SU-DHL-6 (cell line): Measurements from ENCODE around the gene PCYOX1L.

Source experiments
- H2AFZ ChIP-seq: fragments of 200-600 bp; sonication (generic); 2 replicates; pipeline ENCODE4 v1.6.1; 2014; ENCODE audit warnings: low read depth, mild to moderate bottlenecking, moderate library complexity, mixed read lengths, antibody characterized with exemption, low read length; ENCODE audit not compliant: severe bottlenecking
- H3F3A ChIP-seq: fragments of 200-600 bp; shearing (Covaris generic); 2 replicates; pipeline ENCODE4 v1.6.0; 2016; ENCODE audit warnings: antibody characterized with exemption, mild to moderate bottlenecking; ENCODE audit not compliant: insufficient read depth
- H3K27ac ChIP-seq: fragments of 200-600 bp; sonication (generic); 2 replicates; pipeline ENCODE4 v1.5.1; 2016; ENCODE audit warnings: low read depth, mild to moderate bottlenecking, low read length, moderate library complexity, mixed read lengths
- H3K27me3 ChIP-seq: fragments of 200-600 bp; sonication (generic), shearing (Covaris generic); 2 replicates; pipeline ENCODE4 v1.6.0; 2014; ENCODE audit warnings: mild to moderate bottlenecking, low read length
- H3K36me3 ChIP-seq: fragments of 200-600 bp; sonication (generic); 2 replicates; pipeline ENCODE4 v1.6.1; 2014; ENCODE audit warnings: mild to moderate bottlenecking, low read length, mixed read lengths
- H3K4me2 ChIP-seq: fragments of 300-600, 200-600 bp; shearing (Covaris generic), sonication (generic); 2 replicates; pipeline ENCODE4 v1.6.0; 2014; ENCODE audit warnings: low read length, low read depth, mild to moderate bottlenecking; ENCODE audit not compliant: poor library complexity, severe bottlenecking
- H3K4me3 ChIP-seq: fragments of 200-600 bp; sonication (generic); 2 replicates; pipeline ENCODE4 v1.5.1; 2014; ENCODE audit warnings: antibody characterized with exemption, low read length, mild to moderate bottlenecking, mixed read lengths; ENCODE audit not compliant: insufficient read depth, poor library complexity, severe bottlenecking
- H3K79me2 ChIP-seq: fragments of 200-600 bp; sonication (generic); 2 replicates; pipeline ENCODE4 v1.6.1; 2014; ENCODE audit warnings: mild to moderate bottlenecking, low read length, moderate library complexity; ENCODE audit not compliant: insufficient read depth
- H3K9ac ChIP-seq: fragments of 200-600 bp; sonication (generic); 2 replicates; pipeline ENCODE4 v1.7.0; 2014; ENCODE audit warnings: mild to moderate bottlenecking, low read length
- H3K9me2 ChIP-seq: fragments of 200-600 bp; sonication (generic); replicated peaks from 2 replicates; pipeline ENCODE4 v1.6.1; 2014; ENCODE audit warnings: low read length; ENCODE audit not compliant: insufficient read depth
- H3K9me3 ChIP-seq: fragments of 200-600 bp; sonication (generic); 2 replicates; pipeline ENCODE4 v1.6.1; 2014; ENCODE audit warnings: low read length, mixed read lengths; ENCODE audit not compliant: insufficient read depth
- H4K20me1 ChIP-seq: fragments of 200-600 bp; sonication (generic); 2 replicates; pipeline ENCODE4 v1.6.1; 2014; ENCODE audit warnings: low read depth, mild to moderate bottlenecking, antibody characterized with exemption, low read length, moderate library complexity, mixed read lengths
- CTCF ChIP-seq: fragments of 200-600 bp; sonication (generic); IDR thresholded peaks from one replicate; pipeline ENCODE4 v1.5.1; 2017; ENCODE audit warnings: antibody characterized with exemption, mild to moderate bottlenecking, low read length, moderate library complexity; ENCODE audit not compliant: insufficient read depth, poor library complexity, severe bottlenecking
- EZH2phosphoT487 ChIP-seq: fragments of 200-600 bp; sonication (generic), shearing (Covaris generic); conservative IDR thresholded peaks from 2 replicates; pipeline ENCODE4 v1.6.1; 2018; ENCODE audit warnings: mild to moderate bottlenecking, antibody characterized with exemption, low read length, moderate library complexity, mixed read lengths

The PCYOX1L gene

GRCh38 chr5:149379818-149380374 lies 22.1 kb downstream of the PCYOX1L start:
- H3K79me2 ChIP-seq: no peaks in the 10 kb centered on the region
- no peaks in the 10 kb centered on the region for H3K9me2 ChIP-seq
- H3K9ac ChIP-seq: no peak overlapping the region
- TF ChIP-seq EZH2phosphoT487: no peak
- no peak for TF ChIP-seq CTCF
- H4K20me1 ChIP-seq: no peaks in the 10 kb centered on the region
- H3K36me3 ChIP-seq: no peaks in the 10 kb centered on the region
- no peak overlapping the region for H3K4me3 ChIP-seq
- H3F3A ChIP-seq: no peaks in the 10 kb centered on the region
- H2AFZ ChIP-seq: no peak overlapping the region
- H3K4me2 ChIP-seq: no peak overlapping the region
- H3K27me3 ChIP-seq: no peaks in the 10 kb centered on the region
- H3K9me3 ChIP-seq: no peaks in the 10 kb centered on the region
- no peak overlapping the region for H3K27ac ChIP-seq

- Histone ChIP-seq H3K36me3 (no peaks in the 10 kb centered on the region), H3F3A (no peaks in the 10 kb centered on the region), H3K9ac (no peak overlapping the region), H3K4me2 (no peak overlapping the region), H3K27ac (no peak overlapping the region), H3K27me3 (no peaks in the 10 kb centered on the region), H4K20me1 (no peaks in the 10 kb centered on the region), H3K4me3 (no peak overlapping the region), H3K9me3 (no peaks in the 10 kb centered on the region), H3K9me2 (no peaks in the 10 kb centered on the region), H3K79me2 (no peaks in the 10 kb centered on the region), H2AFZ (no peak overlapping the region)
- TF ChIP-seq CTCF (no peak), EZH2phosphoT487 (no peak)
These were observed 22.7 kb downstream of the PCYOX1L start for GRCh38 chr5:149380466-149381121.

- H3K9ac ChIP-seq: no peak overlapping the region
- H3K4me2 ChIP-seq: no peak overlapping the region
- no peak overlapping the region for H2AFZ ChIP-seq
These were observed 23.6 kb downstream of the PCYOX1L start for GRCh38 chr5:149381261-149381985.

More at GRCh38 chr5:149381261-149381985, 23.6 kb downstream of the PCYOX1L start:
- Histone ChIP-seq H3K27ac (no peak overlapping the region), H3K4me3 (no peak overlapping the region), H3K9me2 (no peaks in the 10 kb centered on the region), H3K9me3 (no peaks in the 10 kb centered on the region), H3K36me3 (no peaks in the 10 kb centered on the region), H3K79me2 (no peaks in the 10 kb centered on the region), H4K20me1 (no peaks in the 10 kb centered on the region), H3K27me3 (no peaks in the 10 kb centered on the region), H3F3A (no peaks in the 10 kb centered on the region)
- TF ChIP-seq EZH2phosphoT487: no peak
- no peak for TF ChIP-seq CTCF
